DOHH2 (cell line): Measurements from ENCODE around the gene POLR1F.

Source experiments
- EZH2phosphoT487 ChIP-seq: fragments of 200-600 bp; sonication (generic); IDR thresholded peaks from 2 replicates; pipeline ENCODE4 v1.6.1; 2017; ENCODE audit warnings: borderline replicate concordance, mild to moderate bottlenecking, antibody characterized with exemption, low read length, moderate library complexity, mixed read lengths
- TF ChIP-seq, protein P1 (sequence below): fragments of 200-600 bp; sonication (generic); IDR thresholded peaks from one replicate; pipeline ENCODE4 v1.5.1; 2014; ENCODE audit warnings: antibody characterized with exemption, mild to moderate bottlenecking, low read depth, low read length; ENCODE audit not compliant: poor library complexity, severe bottlenecking

DNA sequence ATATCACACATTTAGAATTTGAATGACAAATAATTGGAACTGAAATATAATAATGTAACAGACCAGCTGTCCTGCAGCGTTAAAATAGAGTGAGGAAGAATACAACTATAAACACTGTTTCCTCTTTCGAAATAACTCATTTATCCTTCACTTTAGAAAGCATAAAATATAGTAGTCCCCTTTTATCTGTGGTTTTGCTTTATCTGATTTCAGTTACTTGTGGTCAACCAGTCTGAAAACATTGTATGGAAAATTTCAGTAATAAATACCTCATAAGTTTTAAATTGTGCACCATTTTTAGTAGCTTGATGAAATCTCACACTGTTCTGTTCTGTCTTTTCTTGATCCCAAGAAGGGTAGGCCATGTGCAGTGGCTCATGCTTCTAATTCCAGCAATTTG is 31.7 kb downstream of the POLR1F start:
- TF ChIP-seq, protein P1, sequence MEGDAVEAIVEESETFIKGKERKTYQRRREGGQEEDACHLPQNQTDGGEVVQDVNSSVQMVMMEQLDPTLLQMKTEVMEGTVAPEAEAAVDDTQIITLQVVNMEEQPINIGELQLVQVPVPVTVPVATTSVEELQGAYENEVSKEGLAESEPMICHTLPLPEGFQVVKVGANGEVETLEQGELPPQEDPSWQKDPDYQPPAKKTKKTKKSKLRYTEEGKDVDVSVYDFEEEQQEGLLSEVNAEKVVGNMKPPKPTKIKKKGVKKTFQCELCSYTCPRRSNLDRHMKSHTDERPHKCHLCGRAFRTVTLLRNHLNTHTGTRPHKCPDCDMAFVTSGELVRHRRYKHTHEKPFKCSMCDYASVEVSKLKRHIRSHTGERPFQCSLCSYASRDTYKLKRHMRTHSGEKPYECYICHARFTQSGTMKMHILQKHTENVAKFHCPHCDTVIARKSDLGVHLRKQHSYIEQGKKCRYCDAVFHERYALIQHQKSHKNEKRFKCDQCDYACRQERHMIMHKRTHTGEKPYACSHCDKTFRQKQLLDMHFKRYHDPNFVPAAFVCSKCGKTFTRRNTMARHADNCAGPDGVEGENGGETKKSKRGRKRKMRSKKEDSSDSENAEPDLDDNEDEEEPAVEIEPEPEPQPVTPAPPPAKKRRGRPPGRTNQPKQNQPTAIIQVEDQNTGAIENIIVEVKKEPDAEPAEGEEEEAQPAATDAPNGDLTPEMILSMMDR: no peak
- TF ChIP-seq EZH2phosphoT487: no peak
